Femur (tissue), 1 donor: ENCODE data around the gene ANKRA2.
A peak's percentile ranks its signal among the peaks of the same experiment; 100 is the strongest.

Experiments
- DNase-seq: peaks from one replicate; pipeline ENCODE4 v3.0.0-alpha.2; 2017

Gene ANKRA2, protein sequence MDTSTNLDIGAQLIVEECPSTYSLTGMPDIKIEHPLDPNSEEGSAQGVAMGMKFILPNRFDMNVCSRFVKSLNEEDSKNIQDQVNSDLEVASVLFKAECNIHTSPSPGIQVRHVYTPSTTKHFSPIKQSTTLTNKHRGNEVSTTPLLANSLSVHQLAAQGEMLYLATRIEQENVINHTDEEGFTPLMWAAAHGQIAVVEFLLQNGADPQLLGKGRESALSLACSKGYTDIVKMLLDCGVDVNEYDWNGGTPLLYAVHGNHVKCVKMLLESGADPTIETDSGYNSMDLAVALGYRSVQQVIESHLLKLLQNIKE

DNA sequence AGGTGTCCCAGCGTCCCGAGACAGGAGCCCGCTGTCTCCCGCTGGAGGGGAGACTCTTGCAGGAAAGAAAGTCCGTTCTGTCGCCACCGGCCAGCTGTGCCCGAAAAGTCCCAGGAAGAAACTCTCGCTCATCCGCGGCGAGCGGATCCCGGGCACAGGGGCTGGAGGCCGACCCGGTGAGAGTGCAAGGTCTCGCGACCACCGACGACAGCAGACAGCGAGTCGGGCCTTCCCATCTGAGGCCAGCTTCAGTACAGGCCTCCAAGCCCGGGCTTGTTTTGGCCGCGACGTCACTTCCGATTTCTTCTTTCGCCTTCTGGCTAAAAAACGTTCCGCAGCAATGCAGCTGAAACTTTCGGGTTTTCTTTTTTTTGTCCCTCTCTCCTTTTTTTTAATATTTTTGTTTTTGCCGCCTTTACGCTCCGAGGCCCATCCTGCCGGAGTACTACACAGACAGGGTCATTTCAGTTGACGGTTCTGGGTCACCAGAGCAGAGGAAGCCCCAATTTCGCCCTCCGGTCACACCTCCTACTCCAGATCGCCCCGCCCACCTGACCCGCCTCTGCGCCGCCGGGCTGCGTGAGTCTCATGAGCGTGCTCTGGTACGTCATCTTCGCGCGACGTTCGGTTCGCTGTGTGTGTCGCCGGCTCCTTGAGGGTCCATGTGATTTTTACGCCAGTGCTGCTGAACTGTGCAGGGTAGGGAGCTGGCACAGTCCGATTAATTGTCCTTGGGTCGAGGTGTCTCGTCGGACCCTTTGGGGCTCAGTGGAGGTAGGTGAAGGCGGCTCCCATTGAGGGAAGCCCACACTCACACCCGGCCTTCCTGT, at the start of gene ANKRA2, which contains the start of gene UTP15:
TSS of gene ANKRA2 (minus strand) at position 501 of the 830 bp plus-strand sequence. CDS start 2,758 bp downstream, outside the sequence.
TSS of gene UTP15 (plus strand) at position 605 of the 830 bp plus-strand sequence. CDS start 1,602 bp downstream, outside the sequence.
- peak; percentile 99 for DNase-seq

DNA sequence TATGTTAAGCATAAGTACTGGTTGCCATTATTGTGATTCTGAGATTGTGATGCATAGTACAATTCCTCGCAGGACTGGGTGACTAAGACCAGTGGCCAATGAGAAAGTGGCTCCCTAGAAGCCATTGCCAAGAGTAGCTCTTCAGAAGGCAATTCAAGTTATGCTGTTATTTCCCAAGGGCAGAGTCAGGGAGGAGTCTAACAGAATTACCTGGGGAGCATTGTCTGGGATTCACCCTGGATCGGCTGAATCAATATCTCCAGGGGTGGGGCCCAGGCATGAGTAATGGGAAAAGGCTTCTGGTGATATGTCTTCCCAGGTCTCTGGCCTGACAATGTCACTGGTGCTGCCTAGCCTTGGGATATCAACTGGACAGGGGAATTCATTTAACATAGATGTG, 49.6 kb upstream of the ANKRA2 start:
- DNase-seq = no peak

DNA sequence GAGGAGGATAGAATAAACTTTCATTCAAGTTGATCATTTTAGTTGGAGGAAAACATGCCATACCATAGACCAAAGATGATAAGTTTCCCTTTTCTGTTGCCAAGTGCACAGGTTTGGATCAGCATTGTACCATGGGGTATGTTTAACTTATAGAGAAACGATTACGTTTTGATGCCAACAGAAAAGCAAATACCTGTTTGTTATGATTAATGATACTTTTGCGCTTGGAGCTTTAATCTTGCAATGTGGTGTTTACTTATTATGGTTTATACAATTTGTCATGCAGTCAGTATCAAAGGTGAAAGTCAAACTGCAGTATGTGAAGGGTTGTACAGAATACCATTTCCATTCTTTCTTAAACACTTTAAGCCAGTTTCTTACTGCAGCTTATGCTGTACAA, 47.4 kb upstream of the ANKRA2 start:
- DNase-seq = no peak

DNA sequence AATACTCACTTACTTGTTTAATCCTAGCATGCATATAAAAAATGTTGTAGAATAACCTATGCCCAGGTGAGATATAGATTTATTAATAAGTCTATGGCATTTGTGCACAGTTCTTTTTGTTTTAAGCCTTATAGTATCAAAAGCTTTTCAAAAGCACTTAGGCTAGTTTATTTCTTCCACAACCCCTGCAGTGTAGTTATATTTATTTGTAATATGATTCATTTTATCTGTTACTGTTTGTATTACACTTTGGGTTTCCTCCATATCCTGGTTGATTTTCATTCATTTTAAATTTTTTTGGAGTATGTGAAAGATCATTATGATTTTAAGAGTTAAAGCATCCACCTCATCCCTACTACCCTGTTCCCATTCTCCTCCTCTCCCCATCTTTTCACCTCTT, 41.8 kb upstream of the ANKRA2 start:
- no peak for DNase-seq

DNA sequence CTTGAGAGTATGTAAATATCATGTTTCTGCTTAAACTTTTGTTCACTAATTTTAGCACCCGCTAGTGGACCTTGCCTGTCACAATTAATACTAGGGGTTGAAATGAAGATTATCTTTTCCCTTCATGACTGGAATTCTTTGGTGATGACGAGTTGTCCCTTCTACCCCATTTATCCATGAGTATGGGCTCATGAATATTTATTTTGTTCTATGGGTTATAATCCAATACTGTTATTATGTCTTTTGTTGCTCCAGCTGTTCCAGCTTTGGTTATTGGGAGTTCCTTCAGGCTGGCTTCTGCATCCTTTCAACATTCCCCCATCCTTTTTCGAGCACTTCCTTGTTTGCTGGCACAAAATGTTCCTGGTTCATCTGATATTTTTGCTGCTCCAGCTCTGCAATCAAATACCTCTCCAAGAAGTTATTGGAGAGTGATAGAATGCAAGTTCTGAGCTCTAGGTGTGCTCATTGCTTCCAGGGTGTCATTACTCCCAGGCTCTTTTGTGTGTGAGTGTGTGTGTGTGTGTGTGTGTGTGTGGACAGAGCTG, 40.8 kb upstream of the ANKRA2 start:
- DNase-seq = no peak

DNA sequence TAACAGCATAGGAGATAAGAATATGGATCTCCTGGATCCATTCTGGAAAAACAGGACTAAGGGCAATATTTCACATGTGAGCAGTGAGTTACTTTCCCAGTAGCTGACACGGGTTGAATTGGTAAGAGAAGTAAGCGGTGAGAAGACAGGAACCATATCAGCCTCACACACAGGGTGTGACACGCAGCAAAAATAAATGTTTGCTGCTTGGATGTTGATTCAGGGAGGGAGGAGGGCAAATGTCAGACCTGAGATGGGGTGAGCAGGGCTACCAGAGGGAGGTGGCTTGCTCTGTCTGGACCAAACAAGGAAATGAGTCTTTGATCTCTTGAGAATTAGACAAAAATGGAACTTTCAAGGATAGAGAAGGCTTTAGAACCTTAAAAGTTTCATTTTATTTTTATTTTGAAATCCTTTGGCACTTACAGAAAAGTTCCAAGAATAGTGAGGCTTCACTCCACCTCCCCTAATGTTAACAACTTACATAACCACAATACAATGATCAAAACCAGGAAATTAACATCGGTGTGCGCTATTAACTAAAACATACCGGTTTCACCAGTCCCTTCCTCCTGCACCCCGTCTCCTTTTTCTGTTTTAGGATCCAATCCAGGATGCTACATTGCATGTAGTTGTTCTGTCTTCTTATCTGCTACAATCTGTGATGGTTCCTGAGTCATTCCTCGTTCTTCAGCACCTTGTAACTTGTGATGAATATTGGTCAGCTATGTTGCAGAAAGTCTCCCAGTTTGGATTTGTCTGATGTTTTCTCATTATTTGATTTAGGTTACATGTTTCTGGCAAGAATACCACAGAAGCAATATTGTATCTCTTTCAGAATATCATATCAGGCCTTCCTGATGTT, 40.0 kb upstream of the ANKRA2 start:
- DNase-seq = no peak

DNA sequence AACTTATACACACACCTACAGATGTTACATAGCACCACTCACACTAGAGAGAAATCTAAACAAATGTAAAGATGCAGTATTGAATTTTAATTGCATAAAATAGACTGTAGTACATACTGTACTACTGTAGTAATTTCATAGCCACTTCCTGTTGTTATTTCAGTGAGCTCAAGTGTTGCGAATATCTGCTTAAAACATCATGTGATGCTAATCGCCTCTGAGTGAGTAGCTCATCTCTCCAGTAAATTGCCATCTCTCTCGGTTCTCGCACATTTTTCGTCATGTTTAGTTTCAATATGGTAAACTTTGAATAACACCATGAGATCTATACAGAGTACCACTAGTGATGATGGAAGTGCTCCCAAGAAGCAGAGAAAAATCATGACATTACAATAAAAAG, 38.6 kb upstream of the ANKRA2 start:
- DNase-seq = no peak

DNA sequence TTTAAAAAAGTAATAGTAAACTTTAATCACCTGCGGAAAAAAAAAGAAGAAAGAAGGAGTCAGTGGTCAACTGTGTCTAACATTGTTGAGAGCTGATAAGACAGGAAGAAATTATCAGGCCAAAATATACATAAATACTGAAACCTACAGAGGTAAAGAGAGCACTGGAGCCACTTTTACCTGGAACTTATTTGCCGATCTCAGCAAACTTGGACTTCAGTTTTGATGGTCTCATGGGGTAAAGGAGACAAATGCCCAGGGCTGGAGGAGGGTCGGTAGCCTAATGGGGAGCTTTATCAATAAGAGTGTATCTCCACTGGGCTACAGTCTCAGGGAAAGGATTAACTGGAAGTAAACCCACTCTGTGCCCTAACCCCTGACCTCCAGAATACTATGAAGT, 33.9 kb upstream of the ANKRA2 start:
- DNase-seq = no peak

DNA sequence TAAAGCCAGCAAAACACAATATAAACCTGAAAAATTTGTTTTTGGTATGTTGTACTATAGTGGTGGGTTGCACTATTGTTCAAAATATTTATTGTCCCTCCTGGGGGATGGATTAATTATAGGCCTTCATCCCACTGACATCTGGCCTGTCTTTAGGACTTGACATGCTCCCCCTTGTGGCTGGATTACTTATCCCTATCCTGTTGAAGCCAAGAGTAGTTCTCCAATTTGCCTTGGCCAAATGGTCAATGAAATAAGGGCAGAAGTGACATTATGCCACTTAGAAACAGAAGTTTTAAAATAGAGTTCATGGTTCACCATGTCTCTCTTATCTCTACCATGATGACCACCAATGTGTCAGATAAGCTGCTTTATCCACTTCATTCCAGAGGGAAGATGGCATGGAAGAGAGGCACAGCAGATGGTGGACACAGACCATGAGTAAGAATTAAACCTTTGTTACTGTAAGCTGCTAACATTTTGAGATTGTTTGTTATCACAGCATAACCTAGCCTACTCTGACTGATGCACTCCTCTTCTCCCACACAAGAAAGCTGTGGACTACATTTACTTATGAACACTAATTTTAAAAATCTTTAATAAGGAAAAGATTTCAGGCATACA, 31.4 kb upstream of the ANKRA2 start:
- no peak for DNase-seq

DNA sequence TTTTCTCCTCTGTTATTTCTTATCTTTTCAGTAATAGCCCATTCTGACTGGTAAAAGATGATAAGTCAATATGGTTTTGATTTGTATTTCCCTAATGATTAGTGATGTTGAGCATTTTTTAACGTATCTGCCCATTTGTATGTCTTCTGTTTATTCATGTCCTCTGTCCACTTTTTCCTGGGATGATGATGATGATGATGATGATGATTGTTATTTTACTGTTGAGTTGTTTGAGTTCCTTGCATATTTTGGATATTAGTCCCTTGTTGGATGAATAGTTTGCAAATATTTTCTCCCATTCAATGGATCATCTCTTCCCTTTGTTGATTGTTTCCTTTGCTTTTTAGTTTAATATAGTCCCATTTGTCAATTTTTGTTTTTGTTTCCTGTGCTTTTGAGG, 27.1 kb upstream of the ANKRA2 start:
- no peak for DNase-seq

DNA sequence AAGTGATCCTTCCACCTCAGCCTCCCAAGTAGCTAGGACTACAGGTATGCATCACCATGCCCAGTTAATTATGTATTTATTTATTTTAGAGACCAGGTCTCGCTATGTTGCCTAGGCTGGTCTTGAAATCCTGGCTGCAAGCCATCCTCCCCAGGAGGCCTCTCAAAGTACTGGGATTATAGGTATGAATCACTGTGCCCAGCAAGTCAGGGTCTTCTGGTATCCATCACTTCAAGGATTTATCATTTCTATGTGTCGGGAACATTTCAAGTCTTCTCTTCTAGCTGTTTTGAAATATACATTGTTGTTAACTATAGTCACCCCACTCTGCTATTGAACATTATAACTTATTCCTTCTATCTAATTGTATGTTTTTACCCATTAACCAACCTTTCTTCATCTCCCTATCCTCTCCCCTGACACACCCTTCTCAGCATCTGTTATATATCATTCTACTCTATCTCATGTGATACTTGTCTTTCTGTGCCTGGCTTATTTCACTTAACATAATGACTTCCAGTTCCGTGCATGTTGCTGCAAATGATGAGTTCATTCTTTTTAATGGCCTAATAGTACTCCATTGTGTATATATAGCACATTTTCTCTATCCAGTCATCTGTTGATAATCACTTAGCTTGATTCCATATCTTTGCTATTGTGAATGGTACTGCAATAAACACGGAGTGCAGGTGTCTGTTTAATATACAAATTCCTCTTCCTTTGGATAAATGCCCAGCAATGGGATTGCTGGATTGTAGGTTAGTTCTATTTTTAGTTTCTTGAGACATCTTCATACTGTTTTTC, 26.5 kb upstream of the ANKRA2 start:
- DNase-seq = no peak

DNA sequence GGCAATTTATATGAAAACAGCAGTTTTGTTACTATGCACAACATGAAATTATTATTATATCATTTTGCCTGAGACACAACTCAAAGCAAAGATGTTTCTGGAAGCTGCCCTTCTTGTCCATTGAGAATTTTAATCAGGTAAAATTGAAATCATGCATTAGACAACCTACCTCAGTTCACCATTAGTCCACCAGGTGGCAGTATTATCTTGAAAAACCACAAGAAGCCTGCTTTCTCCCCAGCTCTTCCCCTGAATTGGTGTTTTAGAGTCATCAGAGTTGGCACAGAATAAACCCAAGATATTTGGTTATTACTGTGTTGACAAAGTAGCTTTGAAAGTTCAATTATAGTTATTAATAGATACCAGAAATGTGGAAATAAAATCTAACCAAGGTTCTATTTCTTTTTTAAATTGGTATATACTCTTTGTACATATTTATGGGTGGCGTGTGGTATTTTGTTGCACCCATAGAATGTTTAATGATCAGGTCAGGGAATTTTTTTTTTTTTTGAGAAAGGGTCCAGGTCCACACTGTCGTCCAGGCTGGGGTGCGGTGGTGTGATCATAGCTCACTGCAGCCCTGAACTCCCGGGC, 25.8 kb upstream of the ANKRA2 start:
- no peak for DNase-seq

DNA sequence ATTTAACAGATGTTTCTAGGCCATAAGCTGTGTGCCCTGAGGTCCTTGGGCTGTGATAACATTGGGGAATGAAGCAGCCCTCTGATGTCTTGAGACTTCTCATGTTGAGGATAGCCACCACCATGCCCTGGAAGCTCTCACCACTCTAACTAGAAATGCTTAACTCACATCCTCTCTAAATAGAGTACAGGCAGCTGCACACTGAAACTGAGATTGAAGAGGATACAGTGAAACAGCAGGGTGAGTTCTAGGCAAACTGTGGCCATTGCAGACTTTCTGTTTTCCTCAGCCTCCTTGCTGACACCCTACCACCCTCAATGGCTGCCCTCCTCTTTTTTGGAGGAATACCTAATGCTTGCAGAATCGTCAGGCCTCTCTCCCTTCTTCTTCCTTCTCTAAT, 22.5 kb upstream of the ANKRA2 start:
- DNase-seq = no peak

DNA sequence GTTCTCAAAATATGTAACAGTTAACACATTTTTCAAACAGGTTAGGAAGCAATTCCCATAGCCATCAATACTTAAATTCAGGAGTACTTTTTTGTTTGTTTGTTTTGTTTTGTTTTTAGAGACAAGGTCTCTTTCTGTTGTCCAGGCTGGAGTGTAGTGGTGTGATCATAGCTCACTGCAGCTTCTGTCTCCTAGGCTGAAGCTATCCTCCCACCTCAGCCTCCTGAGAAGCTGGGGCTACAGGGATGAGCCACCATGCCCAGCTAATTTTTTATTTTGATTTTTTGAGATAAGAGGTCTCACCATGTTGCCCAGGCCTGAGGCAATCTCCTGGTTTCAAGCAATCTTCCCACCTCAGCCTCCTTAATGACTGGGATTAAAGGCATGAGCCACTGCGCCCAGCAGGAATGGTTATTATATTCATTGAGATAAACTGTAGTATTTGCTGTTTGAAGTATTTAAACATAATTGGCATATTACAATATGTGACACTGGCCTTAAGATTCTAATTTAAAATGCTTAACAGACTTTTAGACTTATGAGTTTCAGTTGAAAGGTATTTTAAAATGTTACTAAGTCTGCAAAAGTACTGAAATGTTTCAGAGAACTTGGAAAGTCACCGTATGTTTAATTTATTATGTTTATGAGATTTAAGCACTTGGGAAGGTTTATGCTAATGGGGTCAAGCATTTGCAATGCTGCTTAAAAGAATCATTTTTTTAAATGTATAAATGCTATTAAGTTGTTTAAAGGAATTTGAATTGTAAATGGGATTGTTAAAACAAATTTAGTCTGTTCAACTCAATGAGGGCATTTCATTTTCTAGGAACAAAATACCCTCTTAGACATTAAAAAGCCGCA, 17.1 kb upstream of the ANKRA2 start:
- no peak for DNase-seq

DNA sequence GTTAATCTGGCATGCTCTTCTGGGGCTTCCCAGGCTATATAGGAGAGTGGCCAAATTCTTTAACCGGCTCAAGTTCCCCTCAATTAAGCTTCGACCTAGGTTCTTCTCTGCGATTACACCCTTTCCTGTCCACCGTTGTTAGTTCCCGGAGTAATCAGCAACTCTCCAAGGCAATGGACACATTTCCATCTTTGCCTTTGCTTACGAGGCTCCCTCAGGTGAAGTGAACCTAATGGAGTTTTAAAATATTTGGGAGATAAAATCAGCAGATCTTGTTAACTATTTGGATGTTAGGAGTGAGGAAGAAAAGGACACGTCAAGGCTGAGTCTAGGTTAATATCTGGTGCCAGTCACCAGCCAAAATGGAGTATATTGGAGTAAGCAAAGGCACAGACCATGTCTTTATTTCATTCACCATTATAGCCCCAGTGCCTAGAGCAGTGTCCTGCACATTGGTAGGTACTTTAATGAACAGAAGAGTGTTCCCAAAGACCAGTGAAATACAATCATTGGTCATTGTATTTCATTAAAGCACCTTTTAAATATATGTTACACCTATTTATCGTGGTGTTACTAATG, 619 bp upstream of the ANKRA2 start:
- no peak for DNase-seq

DNA sequence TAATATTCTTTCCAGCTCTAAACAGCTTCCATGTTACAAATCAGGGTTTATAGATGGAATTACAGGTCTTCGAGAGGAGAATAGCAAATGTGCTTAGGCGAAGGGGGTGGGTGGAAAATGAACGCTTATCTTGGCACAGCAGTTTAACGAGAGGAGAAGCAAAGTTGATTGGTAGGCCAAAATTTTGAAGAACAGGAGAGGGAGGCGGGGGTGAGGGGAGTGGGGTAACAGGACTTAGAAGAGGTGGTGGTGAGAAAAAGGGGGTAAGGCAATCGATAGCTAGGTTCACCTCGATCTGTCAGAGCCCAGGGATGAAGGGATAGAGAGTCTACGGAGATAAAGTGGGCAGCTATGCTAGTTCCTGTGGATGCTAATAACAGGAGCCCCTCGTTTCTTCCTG, 764 bp downstream of the ANKRA2 start:
- DNase-seq = peak; percentile 35

DNA sequence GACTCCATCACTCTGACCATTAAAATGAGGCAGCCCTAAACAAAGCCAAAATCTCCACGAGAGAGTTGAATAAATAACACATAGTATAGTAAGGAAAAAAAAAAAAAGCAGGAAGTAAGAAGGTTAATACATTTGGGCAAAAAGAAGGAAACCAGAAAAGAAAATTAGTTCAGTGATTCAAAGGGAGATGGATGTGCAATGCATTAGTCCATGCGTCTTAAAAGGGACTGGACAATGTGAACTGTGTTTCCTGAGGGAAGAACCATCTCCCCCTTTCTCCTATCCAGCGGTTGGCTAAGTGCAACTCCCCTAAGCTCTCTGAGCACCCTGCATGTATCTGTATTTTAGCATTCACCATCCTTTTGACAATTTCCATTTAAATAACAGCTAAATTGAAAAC, 1.4 kb downstream of the ANKRA2 start:
- DNase-seq = no peak

DNA sequence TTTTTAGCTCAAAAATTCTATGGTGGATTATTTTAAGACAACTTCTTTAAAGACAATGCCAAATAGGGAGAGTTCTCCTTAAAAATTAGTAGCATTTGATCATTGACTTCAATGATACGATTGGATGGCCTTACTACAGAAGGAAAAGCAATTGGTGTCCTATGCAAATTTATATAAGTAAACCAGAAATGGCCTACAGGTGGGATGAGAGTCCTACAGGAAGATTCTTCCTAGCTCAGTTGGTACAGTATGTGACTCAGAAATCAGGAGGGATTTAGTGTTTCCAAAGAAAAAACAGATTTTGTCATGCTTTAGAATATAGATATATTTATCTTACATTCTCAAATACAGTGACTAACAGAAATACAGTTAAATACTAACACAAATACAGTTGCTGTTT, 6.5 kb downstream of the ANKRA2 start:
- DNase-seq = no peak

DNA sequence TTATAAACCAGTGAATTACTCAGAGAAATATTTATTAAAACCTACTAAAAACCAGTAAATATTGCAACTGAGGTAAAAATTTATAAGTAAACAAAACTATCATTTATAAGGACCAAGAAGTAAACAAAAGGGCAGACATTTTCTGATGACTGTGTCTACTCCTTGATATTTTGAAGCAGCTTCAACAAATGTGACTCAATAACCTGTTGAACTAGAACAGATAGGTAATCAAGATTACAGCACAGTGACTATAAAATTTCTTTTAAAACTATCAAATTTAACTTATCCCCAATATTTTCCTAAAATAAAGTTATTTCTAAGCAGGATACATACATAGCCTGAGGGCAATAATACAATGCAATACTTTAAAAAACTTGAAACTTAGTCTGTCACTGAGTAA, 12.8 kb downstream of the ANKRA2 start:
- no peak for DNase-seq

DNA sequence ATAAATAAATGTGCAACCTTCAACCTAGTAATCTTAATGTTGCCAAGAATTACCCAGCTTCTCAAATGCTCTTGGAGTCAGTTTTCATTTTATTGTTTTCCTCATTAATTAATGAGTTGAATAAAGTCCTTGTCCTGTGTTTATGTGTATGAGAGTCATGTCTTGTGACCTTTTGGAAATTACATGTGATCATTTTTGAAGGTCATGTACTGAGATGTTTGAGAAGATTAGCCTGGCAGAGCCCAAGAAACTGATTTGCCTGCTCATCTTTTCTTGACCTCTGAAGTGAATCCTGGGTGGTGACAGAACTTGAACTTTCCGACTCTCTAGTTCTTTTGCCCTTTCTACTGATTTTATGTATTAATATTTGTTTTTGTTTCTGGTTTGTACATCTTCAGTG, 15.4 kb downstream of the ANKRA2 start:
- DNase-seq = no peak
